A673 (cell line): ENCODE measurements around the gene RAB11FIP4. TPM values are rescaled to one million over a fixed set of nuclear protein-coding genes. Genes with fewer than 3 reads are reported as not detected.
A peak's percentile ranks its signal among the peaks of the same experiment; 100 is the strongest.

Experiments used
- BruUV-seq: library from RNA; stranded (reverse); fragments of 400-500 nt; replicated peaks from 2 replicates; lab custom pipeline; 2021; lab: Mats Ljungman, UMichigan
- CTCF ChIA-PET: fragments of 300-600 bp; sonication (Branson Sonifier 250); formaldehyde crosslinking; loops from one replicate; lab custom pipeline; 2022; ENCODE audit warnings: antibody characterized with exemption; lab: Charles Lee
- POLR2A ChIA-PET: fragments of 300-600 bp; sonication (Branson Sonifier 250); formaldehyde crosslinking; loops from one replicate; lab custom pipeline; 2022; ENCODE audit warnings: antibody characterized with exemption; ENCODE audit not compliant: low non-redundant PET; lab: Charles Lee
- DNase-seq: peaks from one replicate; pipeline ENCODE4 v3.0.0-alpha.2; 2015; ENCODE audit warnings: low spot score
- H3K27ac ChIP-seq: fragments of 200-600 bp; sonication (generic); 2 replicates; pipeline ENCODE4 v1.5.1; 2016; ENCODE audit warnings: mixed run types, low read depth, mild to moderate bottlenecking, mixed read lengths, antibody characterized with exemption, low read length; ENCODE audit not compliant: poor library complexity, severe bottlenecking
- H3K27me3 ChIP-seq: fragments of 200-600 bp; sonication (generic); replicated peaks from 2 replicates; pipeline ENCODE4 v1.6.1; 2017; ENCODE audit warnings: mixed run types, low read depth, mild to moderate bottlenecking, mixed read lengths, antibody characterized with exemption, low read length; ENCODE audit not compliant: insufficient read depth, poor library complexity
- H3K36me3 ChIP-seq: fragments of 200-600 bp; sonication (generic); 2 replicates; pipeline ENCODE4 v1.6.1; 2016; ENCODE audit warnings: mixed run types, mild to moderate bottlenecking, mixed read lengths, antibody characterized with exemption, low read length; ENCODE audit not compliant: insufficient read depth, poor library complexity, severe bottlenecking
- H3K4me1 ChIP-seq: fragments of 200-600 bp; sonication (generic); 2 replicates; pipeline ENCODE4 v1.6.1; 2017; ENCODE audit warnings: mixed run types, mild to moderate bottlenecking, mixed read lengths, antibody characterized with exemption, low read length; ENCODE audit not compliant: insufficient read depth, poor library complexity, severe bottlenecking
- H3K4me3 ChIP-seq: fragments of 200-600 bp; sonication (generic); 2 replicates; pipeline ENCODE4 v1.5.1; 2016; ENCODE audit warnings: low read depth, mixed run types, mild to moderate bottlenecking, mixed read lengths, low read length; ENCODE audit not compliant: poor library complexity, severe bottlenecking
- H3K9me3 ChIP-seq: fragments of 200-600 bp; sonication (generic); 2 replicates; pipeline ENCODE4 v1.6.1; 2016; ENCODE audit warnings: mixed run types, low read depth, mild to moderate bottlenecking, mixed read lengths, antibody characterized with exemption, low read length; ENCODE audit not compliant: poor library complexity, severe bottlenecking
- EZH2 ChIP-seq: fragments of 200-600 bp; sonication (generic); IDR thresholded peaks from 2 replicates; pipeline ENCODE4 v1.6.1; 2017; ENCODE audit warnings: borderline replicate concordance, low read depth, mild to moderate bottlenecking, mixed read lengths, antibody characterized with exemption, low read length; ENCODE audit not compliant: poor library complexity, severe bottlenecking
- intact Hi-C: fragments of 100-400 bp; cut with micrococcal nuclease; formaldehyde crosslinking; loops from one replicate; pipeline ENCODE4 v1.10.0; 2022; ENCODE audit not compliant: unreplicated experiment
- microRNA-seq: library from miRNA; unstranded; fragments of <30 nt; microRNA quantifications from one replicate; pipeline ENCODE4 v1.2.0, GENCODE V29; 2021
- total RNA-seq: library from RNA; stranded (reverse); gene quantifications from 2 replicates; pipeline ENCODE4 v1.2.3, GENCODE V29; 2021
- TF ChIP-seq, protein P1 (sequence below): fragments of 300-800, 200-600 bp; sonication (generic); conservative IDR thresholded peaks from 2 replicates; pipeline ENCODE4 v1.5.1; 2017; ENCODE audit warnings: low read depth, mild to moderate bottlenecking, antibody characterized with exemption, low read length, moderate library complexity, mixed read lengths

The RAB11FIP4 gene
- total RNA-seq, 1 experiment from 2014 or later, result 2.4 TPM

DNA sequence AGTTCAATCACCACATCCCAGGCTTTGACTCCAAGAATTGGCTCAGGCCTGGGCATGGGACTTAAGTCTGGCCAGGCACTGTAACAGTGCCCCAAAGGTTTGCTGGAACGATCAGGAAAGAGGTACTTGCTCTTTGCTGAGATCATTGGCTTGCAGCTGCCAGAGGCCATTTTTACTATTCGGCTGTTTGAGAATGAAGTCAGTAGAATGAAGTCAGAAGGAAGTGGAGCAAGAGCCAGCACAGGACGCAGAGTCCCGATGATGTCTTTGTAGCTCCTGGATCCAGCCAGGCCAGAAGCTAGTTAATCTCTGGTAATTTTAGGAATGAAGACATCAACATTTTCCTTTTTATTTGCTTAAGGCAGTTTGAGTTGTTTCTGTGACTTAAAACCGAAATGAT, 195.5 kb downstream of the RAB11FIP4 start:
- intact Hi-C loops, result no loop called here
- no peak for DNase-seq
- Histone ChIP-seq H3K4me3 (no peak overlapping the region), H3K4me1 (no peaks in the 10 kb centered on the region), H3K36me3 (no peaks in the 10 kb centered on the region), H3K9me3 (no peaks in the 10 kb centered on the region), H3K27ac (no peak overlapping the region), H3K27me3 (no peaks in the 10 kb centered on the region)
- POLR2A ChIA-PET, result no interaction called here
- TF ChIP-seq, protein P1, sequence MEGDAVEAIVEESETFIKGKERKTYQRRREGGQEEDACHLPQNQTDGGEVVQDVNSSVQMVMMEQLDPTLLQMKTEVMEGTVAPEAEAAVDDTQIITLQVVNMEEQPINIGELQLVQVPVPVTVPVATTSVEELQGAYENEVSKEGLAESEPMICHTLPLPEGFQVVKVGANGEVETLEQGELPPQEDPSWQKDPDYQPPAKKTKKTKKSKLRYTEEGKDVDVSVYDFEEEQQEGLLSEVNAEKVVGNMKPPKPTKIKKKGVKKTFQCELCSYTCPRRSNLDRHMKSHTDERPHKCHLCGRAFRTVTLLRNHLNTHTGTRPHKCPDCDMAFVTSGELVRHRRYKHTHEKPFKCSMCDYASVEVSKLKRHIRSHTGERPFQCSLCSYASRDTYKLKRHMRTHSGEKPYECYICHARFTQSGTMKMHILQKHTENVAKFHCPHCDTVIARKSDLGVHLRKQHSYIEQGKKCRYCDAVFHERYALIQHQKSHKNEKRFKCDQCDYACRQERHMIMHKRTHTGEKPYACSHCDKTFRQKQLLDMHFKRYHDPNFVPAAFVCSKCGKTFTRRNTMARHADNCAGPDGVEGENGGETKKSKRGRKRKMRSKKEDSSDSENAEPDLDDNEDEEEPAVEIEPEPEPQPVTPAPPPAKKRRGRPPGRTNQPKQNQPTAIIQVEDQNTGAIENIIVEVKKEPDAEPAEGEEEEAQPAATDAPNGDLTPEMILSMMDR, result no peak
- no peak for TF ChIP-seq EZH2
- CTCF ChIA-PET, result no interaction called here
- no TSS peak for BruUV-seq

DNA sequence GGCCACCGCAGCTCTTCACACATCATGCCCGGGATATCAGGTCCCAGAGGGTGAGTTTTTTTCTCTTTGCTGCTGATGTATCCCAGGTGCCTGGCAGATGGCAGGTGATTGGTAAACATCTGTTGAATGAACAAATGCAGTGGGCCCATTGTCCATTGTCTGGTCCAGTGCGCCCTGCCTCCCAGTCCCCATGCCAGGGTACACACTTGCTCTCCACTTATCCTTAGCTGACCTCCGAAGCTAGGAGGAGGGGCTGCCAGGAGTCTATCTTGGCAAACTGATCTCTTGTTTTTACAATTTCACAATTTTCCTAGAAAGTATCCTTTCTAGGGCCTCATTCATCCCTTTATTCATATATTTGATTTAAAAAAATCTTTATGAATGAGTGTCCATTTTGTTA, 196.0 kb downstream of the RAB11FIP4 start:
- POLR2A ChIA-PET, result no interaction called here
- BruUV-seq, result no TSS peak
- no peaks in the 10 kb centered on the region for H3K27me3 ChIP-seq
- intact Hi-C loops, result no loop called here
- H3K9me3 ChIP-seq, result no peaks in the 10 kb centered on the region
- H3K4me3 ChIP-seq, result no peak overlapping the region
- no peak for DNase-seq
- H3K4me1 ChIP-seq, result no peaks in the 10 kb centered on the region
- H3K36me3 ChIP-seq, result no peaks in the 10 kb centered on the region
- TF ChIP-seq EZH2, result no peak
- TF ChIP-seq, protein P1, result no peak
- CTCF ChIA-PET, result no interaction called here
- H3K27ac ChIP-seq, result no peak overlapping the region

Small RNAs within 50 kb of the gene (microRNA-seq; reads per million reads assigned to microRNA genes)
- gene MIR193A (43.7 reads per million, percentile 54 among the genes with 10 or more reads in this experiment), gene MIR365B (not detected), gene MIR4725 (not detected)

Other genes with a start within 250 kb of the RAB11FIP4 start
- gene OMG, start 94.4 kb upstream of the RAB11FIP4 start, total RNA-seq, result not detected in 2 replicates
- gene EVI2B, start 77.6 kb upstream of the RAB11FIP4 start, total RNA-seq, result 0.92 TPM in 1 of 2 replicates, not detected in the other
- gene EVI2A, start 70.1 kb upstream of the RAB11FIP4 start, total RNA-seq, result not detected in 2 replicates